K562 (cell line): ENCODE measurements around the gene GOLT1A. TPM values are rescaled to one million over a fixed set of nuclear protein-coding genes. Genes with fewer than 3 reads are reported as not detected.

ENCODE experiments used
- ATAC-seq: fragments of 200-7000 bp; cut with Tn5 transposase; 3 replicates; pipeline ENCODE4 v1.9.1; 2020; ENCODE audit warnings: moderate library complexity
- BruUV-seq: library from RNA; stranded (reverse); fragments of 400-500 nt; replicated peaks from 2 replicates; lab custom pipeline; 2021; lab: Mats Ljungman, UMichigan
- CTCF ChIA-PET: fragments of 300-600 bp; formaldehyde crosslinking; extraction: SDS; loops from one replicate; lab custom pipeline; 2021; ENCODE audit warnings: low intra/inter-chr PET ratio; lab: Yijun Ruan, JAX
- POLR2A ChIA-PET: fragments of 300-600, 350-650 bp; sonication (Branson Sonifier 250); formaldehyde crosslinking; extraction: SDS; loops from one replicate; lab custom pipeline; 2021; ENCODE audit warnings: antibody characterized with exemption, inconsistent platforms; lab: Yijun Ruan, JAX
- DNase-seq, 4 experiments: peaks; one replicate each; pipeline versions ENCODE4 v3.0.0 to v3.0.0-alpha.2; 2011 to 2018; ENCODE audit warnings: low spot score in 3 of 4, mixed read lengths in 3 of 4; ENCODE audit errors: extremely low read depth in 1 of 4
- FAIRE-seq: peaks from 2 replicates; lab custom pipeline; 2011; peaks lifted over from hg19 to GRCh38; lab: Jason Lieb, UNC
- H2AFZ ChIP-seq: 2 replicates; pipeline ENCODE4 v1.6.0; 2011; ENCODE audit warnings: low read depth, low read length, control low read depth, inconsistent platforms
- H3K27ac ChIP-seq: fragments of 200-600 bp; 3 replicates; pipeline ENCODE4 v1.8.0; 2011; ENCODE audit warnings: low read depth, mild to moderate bottlenecking, control low read depth, inconsistent platforms, low read length, moderate library complexity, mixed read lengths; ENCODE audit errors: extremely low read depth
- H3K27me3 ChIP-seq, 2 experiments: fragments of 300-600 bp in 1 of 2; 2 replicates in 1 of 2; 3 replicates in 1 of 2; pipeline versions ENCODE4 v1.6.0 to v1.8.0; 2011; ENCODE audit warnings: inconsistent platforms in 2 of 2, low read length in 2 of 2, mild to moderate bottlenecking in 1 of 2, mixed read lengths in 1 of 2, moderate library complexity in 1 of 2; ENCODE audit not compliant: control insufficient read depth in 2 of 2, insufficient read depth in 2 of 2
- H3K36me3 ChIP-seq: fragments of 300-600 bp; 3 replicates; pipeline ENCODE4 v1.8.0; 2011; ENCODE audit warnings: mild to moderate bottlenecking, low read length, inconsistent platforms; ENCODE audit not compliant: control insufficient read depth, insufficient read depth
- H3K4me1 ChIP-seq, 2 experiments: fragments of 200-600 bp in 1 of 2; replicated peaks in 1 of 2; 2 replicates in 1 of 2; 3 replicates in 1 of 2; pipeline versions ENCODE4 v1.5.1 to v1.8.0; 2011; ENCODE audit warnings: inconsistent platforms in 2 of 2, low read length in 2 of 2, mild to moderate bottlenecking in 1 of 2, mixed read lengths in 1 of 2, moderate library complexity in 1 of 2; ENCODE audit not compliant: control insufficient read depth in 2 of 2, insufficient read depth in 2 of 2
- H3K4me2 ChIP-seq: 2 replicates; pipeline ENCODE4 v1.6.1; 2011; ENCODE audit warnings: low read length, control low read depth, inconsistent platforms, mixed read lengths; ENCODE audit not compliant: insufficient read depth
- H3K4me3 ChIP-seq: fragments of 200-600 bp; sonication (generic), shearing (Covaris generic); 2 replicates; pipeline ENCODE4 v1.5.1; 2016; ENCODE audit warnings: control low read depth, inconsistent platforms
- H3K79me2 ChIP-seq: fragments of 200-600 bp; 3 replicates; pipeline ENCODE4 v1.8.0; 2011; ENCODE audit warnings: low read length, inconsistent platforms; ENCODE audit not compliant: control insufficient read depth, insufficient read depth
- H3K9ac ChIP-seq, 2 experiments: 2 replicates each; pipeline versions ENCODE4 v1.6.0 to v1.6.1; 2011; ENCODE audit warnings: low read depth in 2 of 2, low read length in 2 of 2, control low read depth in 1 of 2, inconsistent platforms in 1 of 2, mild to moderate bottlenecking in 1 of 2, mixed read lengths in 1 of 2; ENCODE audit not compliant: insufficient read depth in 1 of 2
- H3K9me1 ChIP-seq: one replicate; pipeline ENCODE4 v1.6.0; 2011; ENCODE audit warnings: inconsistent platforms, mild to moderate bottlenecking, low read length, moderate library complexity; ENCODE audit not compliant: control insufficient read depth, insufficient read depth
- H3K9me3 ChIP-seq: replicated peaks from 2 replicates; pipeline ENCODE4 v1.5.1; 2011; ENCODE audit warnings: low read depth, low read length, inconsistent platforms; ENCODE audit not compliant: control insufficient read depth, insufficient read depth
- H4K20me1 ChIP-seq: replicated peaks from 2 replicates; pipeline ENCODE4 v1.6.1; 2011; ENCODE audit warnings: low read length, inconsistent platforms, mixed read lengths; ENCODE audit not compliant: control insufficient read depth, insufficient read depth
- DIDO1 ChIP-seq: fragments of 450-650 bp; IDR thresholded peaks from 2 replicates; pipeline ENCODE4 v1.6.1; 2016; ENCODE audit warnings: low read depth, missing biosample characterization, missing genetic modification characterization
- HBP1 ChIP-seq: fragments of 450-650 bp; formaldehyde crosslinking; IDR thresholded peaks from 2 replicates; pipeline ENCODE4 v1.4.0; 2022; ENCODE audit warnings: missing genetic modification characterization
- HEY1 ChIP-seq: fragments of 250-450 bp; sonication (Bioruptor Pico); IDR thresholded peaks from 2 replicates; pipeline ENCODE4 v1.5.0; 2020; ENCODE audit warnings: mild to moderate bottlenecking, moderate library complexity, borderline replicate concordance
- PTRF ChIP-seq: fragments of 450-650 bp; IDR thresholded peaks from 2 replicates; pipeline ENCODE4 v1.6.1; 2016; ENCODE audit warnings: mild to moderate bottlenecking, missing genetic modification characterization, missing compliant biosample characterization
- RREB1 ChIP-seq: fragments of 250-450 bp; sonication (Bioruptor Pico); IDR thresholded peaks from 2 replicates; pipeline ENCODE4 v1.4.0; 2020
- TFE3 ChIP-seq: fragments of 450-650 bp; formaldehyde crosslinking; IDR thresholded peaks from 2 replicates; pipeline ENCODE4 v1.4.0; 2020; ENCODE audit warnings: mild to moderate bottlenecking, mixed read lengths
- ZNF586 ChIP-seq: fragments of 450-650 bp; formaldehyde crosslinking; conservative IDR thresholded peaks from 2 replicates; pipeline ENCODE4 v1.4.0; 2020; ENCODE audit warnings: mild to moderate bottlenecking, moderate library complexity
- WGBS: fragments of 100-300 bp; shearing (Covaris generic); methylation state at CpG from one replicate; pipeline ENCODE4 v1.1.6; 2016; ENCODE audit warnings: low coverage, mixed read lengths; ENCODE audit not compliant: insufficient coverage; ENCODE audit errors: missing lambda C conversion rate; 5-methylcytosine and 5-hydroxymethylcytosine counted together
- in situ Hi-C: fragments of 300-500 bp; cut with MboI; formaldehyde crosslinking; loops from 4 replicates; pipeline ENCODE4 v1.15.0; 2018; ENCODE audit warnings: inconsistent platforms, mixed read lengths
- intact Hi-C: fragments of 100-400 bp; cut with micrococcal nuclease; formaldehyde crosslinking; loops from 2 replicates; pipeline ENCODE4 v1.14.2; 2022
- polyA plus RNA-seq, 8 experiments: library from polyadenylated mRNA; depleted of rRNA in 4 of 8; stranded (reverse) in 5 of 8; unstranded in 3 of 8; fragments of >200 nt; fragmentation: Nextera tagmentation in 2 of 8; fragmentation: Illumina TruSeq in 1 of 8; extraction: Ambion mirVana in 2 of 8; extraction: Trizol in 1 of 8; gene quantifications; 2 replicates each; pipeline versions ENCODE4 v1.2.1 to v1.2.3, GENCODE V29; 2011 to 2014; ENCODE audit warnings: inconsistent platforms in 1 of 8, missing spikeins in 1 of 8
- total RNA-seq, 7 experiments: library from RNA; depleted of rRNA in 6 of 7; stranded (reverse); fragments of >200 nt in 6 of 7; fragmentation: Illumina TruSeq in 2 of 7; extraction: Trizol in 2 of 7; gene quantifications; 2 replicates each; pipeline versions ENCODE4 v1.2.1 to v1.2.3, GENCODE V29; 2011 to 2021; ENCODE audit warnings: low replicate concordance in 1 of 7
- TF ChIP-seq, protein P1 (sequence below): fragments of 200-800 bp; sonication (Bioruptor generic); IDR thresholded peaks from 2 replicates; pipeline ENCODE4 v1.6.1; 2017; ENCODE audit warnings: missing genetic modification characterization, missing compliant biosample characterization
- TF ChIP-seq, protein P2 (sequence below): fragments of 450-650 bp; formaldehyde crosslinking; IDR thresholded peaks from 2 replicates; pipeline ENCODE4 v1.4.0; 2022; ENCODE audit warnings: mild to moderate bottlenecking, moderate library complexity

Gene GOLT1A
- total and polyA plus RNA-seq, 9 of the 15 experiments (the other 6 are each of a cell fraction or from before 2014, with no cell fraction given), result not detected

DNA sequence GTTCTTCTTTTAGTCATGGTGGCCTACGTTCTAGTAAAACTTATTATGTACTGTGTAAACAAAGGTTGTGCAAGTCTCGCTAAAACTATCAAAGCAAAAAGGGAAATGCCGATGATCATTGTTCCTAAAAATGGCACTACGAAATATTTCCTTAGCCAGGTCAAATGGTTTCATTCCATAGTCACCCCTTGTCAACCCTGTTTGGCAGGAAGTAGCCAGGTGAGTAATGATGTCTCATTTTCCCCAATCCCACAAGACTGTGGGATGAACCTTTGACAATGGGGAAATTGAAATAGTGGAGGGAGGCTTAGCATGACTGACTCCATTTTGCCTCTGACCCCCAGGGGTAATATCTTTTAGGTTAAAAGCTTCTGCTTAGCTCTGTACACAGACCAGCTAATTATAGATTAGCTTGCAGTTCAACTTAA, 42.0 kb downstream of the GOLT1A start:
- H3K36me3 ChIP-seq, result no peaks in the 10 kb centered on the region
- WGBS, result 10% methylated on average over 4 of the region's 4 CpGs
- ChIA-PET CTCF (interaction anchor here (0.6 kb wide), 1 partner anchor 301 kb away, joined by 3 read pairs; no protein-coding TSS in a partner anchor), POLR2A (no interaction called here)
- no peaks in the 10 kb centered on the region for H3K79me2 ChIP-seq
- FAIRE-seq (no peak), DNase-seq (no peak), ATAC-seq (no peak)
- intact Hi-C loops, result no loop called here
- in situ Hi-C loops, result loop anchor here (10.0 kb wide), 1 partner anchor 333 kb away; no protein-coding TSS in a partner anchor
- no peak overlapping the region for H2AFZ ChIP-seq
- no peak overlapping the region for H3K27ac ChIP-seq
- BruUV-seq, result no TSS peak
- 0 out of 2 replicates have a peak, but pooled peaks cover 5% of the 10 kb centered on the region for H3K9me3 ChIP-seq
- H3K27me3 ChIP-seq, result peaks cover 4 to 5% of the 10 kb centered on the region in 2 experiments; a peak in 4 of 5 replicates
- H3K9ac ChIP-seq, result no peak overlapping the region
- H3K4me1 ChIP-seq, result peaks cover 4 to 7% of the 10 kb centered on the region in 2 experiments; a peak in 3 of 5 replicates
- no peaks in the 10 kb centered on the region for H3K9me1 ChIP-seq
- H4K20me1 ChIP-seq, result no peaks in the 10 kb centered on the region
- H3K4me3 ChIP-seq, result no peak overlapping the region
- H3K4me2 ChIP-seq, result no peak overlapping the region
- TF ChIP-seq, protein P1, sequence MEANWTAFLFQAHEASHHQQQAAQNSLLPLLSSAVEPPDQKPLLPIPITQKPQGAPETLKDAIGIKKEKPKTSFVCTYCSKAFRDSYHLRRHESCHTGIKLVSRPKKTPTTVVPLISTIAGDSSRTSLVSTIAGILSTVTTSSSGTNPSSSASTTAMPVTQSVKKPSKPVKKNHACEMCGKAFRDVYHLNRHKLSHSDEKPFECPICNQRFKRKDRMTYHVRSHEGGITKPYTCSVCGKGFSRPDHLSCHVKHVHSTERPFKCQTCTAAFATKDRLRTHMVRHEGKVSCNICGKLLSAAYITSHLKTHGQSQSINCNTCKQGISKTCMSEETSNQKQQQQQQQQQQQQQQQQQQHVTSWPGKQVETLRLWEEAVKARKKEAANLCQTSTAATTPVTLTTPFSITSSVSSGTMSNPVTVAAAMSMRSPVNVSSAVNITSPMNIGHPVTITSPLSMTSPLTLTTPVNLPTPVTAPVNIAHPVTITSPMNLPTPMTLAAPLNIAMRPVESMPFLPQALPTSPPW (CRISPR knock-in tag), result peak; percentile 55; the same call in 1 of the 2 replicates
- TF ChIP-seq TFE3 (peak; percentile 56), ZNF586 (peak; percentile 93), HEY1 (CRISPR knock-in tag) (0 out of 2 replicates have a peak, but pooled peaks have one; percentile 68), PTRF (no peak), DIDO1 (tag) (0 out of 2 replicates have a peak, but pooled peaks have one; percentile 50), HBP1 (CRISPR knock-in tag) (peak; percentile 73; the same call in 1 of the 2 replicates), RREB1 (CRISPR knock-in tag) (peak; percentile 71; the same call in 1 of the 2 replicates)
- TF ChIP-seq, protein P2, sequence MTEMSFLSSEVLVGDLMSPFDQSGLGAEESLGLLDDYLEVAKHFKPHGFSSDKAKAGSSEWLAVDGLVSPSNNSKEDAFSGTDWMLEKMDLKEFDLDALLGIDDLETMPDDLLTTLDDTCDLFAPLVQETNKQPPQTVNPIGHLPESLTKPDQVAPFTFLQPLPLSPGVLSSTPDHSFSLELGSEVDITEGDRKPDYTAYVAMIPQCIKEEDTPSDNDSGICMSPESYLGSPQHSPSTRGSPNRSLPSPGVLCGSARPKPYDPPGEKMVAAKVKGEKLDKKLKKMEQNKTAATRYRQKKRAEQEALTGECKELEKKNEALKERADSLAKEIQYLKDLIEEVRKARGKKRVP (CRISPR knock-in tag), result peak; percentile 92
